ENCODE data around the gene AMN. TPM values are rescaled to one million over a fixed set of nuclear protein-coding genes. Genes with fewer than 3 reads are reported as not detected.

The AMN gene
- polyA plus RNA-seq, 1 donor from 2014 or later, result 0.15 TPM

DNA sequence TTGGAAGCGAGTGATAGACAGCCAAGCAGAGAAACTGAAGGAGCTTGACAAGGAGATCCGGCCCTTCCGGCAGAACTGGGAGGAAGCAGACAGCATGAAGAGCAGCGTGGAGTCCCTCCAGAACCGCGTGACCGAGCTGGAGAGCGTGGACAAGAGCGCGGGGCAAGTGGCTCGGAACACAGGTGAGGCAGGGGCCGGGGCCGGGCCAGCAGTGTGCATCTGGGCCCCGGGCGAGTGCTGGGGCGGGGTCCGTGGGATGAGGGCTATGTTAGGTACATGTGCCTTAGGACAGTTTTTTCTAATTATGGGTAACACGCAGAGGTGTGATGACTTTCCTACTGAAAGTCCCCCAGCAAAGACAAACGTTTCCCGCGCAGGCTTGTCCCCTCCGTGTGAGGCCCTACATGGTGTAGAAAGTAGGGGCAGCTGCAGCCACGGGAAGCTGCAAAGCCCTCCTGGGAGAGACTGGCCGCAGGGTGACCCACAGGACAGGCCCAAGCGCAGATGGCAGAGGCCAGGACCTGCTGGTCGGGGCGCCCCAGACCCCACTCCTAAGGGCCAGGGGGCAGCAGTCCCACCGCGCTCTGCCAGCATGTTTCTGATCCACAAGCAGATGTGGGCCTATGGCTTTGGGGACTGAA is 19.1 kb upstream of the AMN start:
- H4K20me1 ChIP-seq (ENCODE audit: insufficient read depth), result no peaks in the 10 kb centered on the region
- no peaks in the 10 kb centered on the region for H3K27me3 ChIP-seq (ENCODE audit: insufficient read depth, low read depth, low read length)
- H3K36me3 ChIP-seq (ENCODE audit: insufficient read depth, low read length), result peaks cover 7% of the 10 kb centered on the region
- no peak overlapping the region for H2AFZ ChIP-seq (ENCODE audit: low read depth, low read length)
- no peaks in the 10 kb centered on the region for H3K79me2 ChIP-seq (replicated peaks; ENCODE audit: insufficient read depth, low read length)
- no peak overlapping the region for H3K4me2 ChIP-seq (ENCODE audit: low read length)
- TF ChIP-seq REST (IDR thresholded peaks at IDR 0.05; ENCODE audit: borderline replicate concordance) (no peak), EP300 (conservative IDR thresholded peaks at IDR 0.05; ENCODE audit: poor library complexity, severe bottlenecking) (no peak), RAD21 (conservative IDR thresholded peaks at IDR 0.05) (no peak), EZH2 (IDR thresholded peaks at IDR 0.05; ENCODE audit: borderline replicate concordance, insufficient read depth, low read length, poor library complexity, severe bottlenecking) (no peak), TAF1 (IDR thresholded peaks at IDR 0.05; ENCODE audit: low read depth) (no peak), SMC3 (conservative IDR thresholded peaks at IDR 0.05; ENCODE audit: poor library complexity) (no peak), POLR2AphosphoS5 (IDR thresholded peaks at IDR 0.05) (no peak), MXI1 (conservative IDR thresholded peaks at IDR 0.05; ENCODE audit: poor library complexity, severe bottlenecking) (no peak)
- TF ChIP-seq, protein P1, sequence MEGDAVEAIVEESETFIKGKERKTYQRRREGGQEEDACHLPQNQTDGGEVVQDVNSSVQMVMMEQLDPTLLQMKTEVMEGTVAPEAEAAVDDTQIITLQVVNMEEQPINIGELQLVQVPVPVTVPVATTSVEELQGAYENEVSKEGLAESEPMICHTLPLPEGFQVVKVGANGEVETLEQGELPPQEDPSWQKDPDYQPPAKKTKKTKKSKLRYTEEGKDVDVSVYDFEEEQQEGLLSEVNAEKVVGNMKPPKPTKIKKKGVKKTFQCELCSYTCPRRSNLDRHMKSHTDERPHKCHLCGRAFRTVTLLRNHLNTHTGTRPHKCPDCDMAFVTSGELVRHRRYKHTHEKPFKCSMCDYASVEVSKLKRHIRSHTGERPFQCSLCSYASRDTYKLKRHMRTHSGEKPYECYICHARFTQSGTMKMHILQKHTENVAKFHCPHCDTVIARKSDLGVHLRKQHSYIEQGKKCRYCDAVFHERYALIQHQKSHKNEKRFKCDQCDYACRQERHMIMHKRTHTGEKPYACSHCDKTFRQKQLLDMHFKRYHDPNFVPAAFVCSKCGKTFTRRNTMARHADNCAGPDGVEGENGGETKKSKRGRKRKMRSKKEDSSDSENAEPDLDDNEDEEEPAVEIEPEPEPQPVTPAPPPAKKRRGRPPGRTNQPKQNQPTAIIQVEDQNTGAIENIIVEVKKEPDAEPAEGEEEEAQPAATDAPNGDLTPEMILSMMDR (IDR thresholded peaks at IDR 0.05; ENCODE audit: poor library complexity, severe bottlenecking), result no peak
- H3K27ac ChIP-seq (ENCODE audit: low read length), result no peak overlapping the region
- H3F3A ChIP-seq (ENCODE audit: insufficient read depth, low read length, poor library complexity, severe bottlenecking), result no peaks in the 10 kb centered on the region
- no peaks in the 10 kb centered on the region for H3K9me3 ChIP-seq (ENCODE audit: low read length)
- H3K4me3 ChIP-seq (ENCODE audit: low read length), result no peak overlapping the region
- H3K9me2 ChIP-seq (ENCODE audit: insufficient read depth, low read length), result no peaks in the 10 kb centered on the region
- H3K9ac ChIP-seq (ENCODE audit: low read length), result no peak overlapping the region

DNA sequence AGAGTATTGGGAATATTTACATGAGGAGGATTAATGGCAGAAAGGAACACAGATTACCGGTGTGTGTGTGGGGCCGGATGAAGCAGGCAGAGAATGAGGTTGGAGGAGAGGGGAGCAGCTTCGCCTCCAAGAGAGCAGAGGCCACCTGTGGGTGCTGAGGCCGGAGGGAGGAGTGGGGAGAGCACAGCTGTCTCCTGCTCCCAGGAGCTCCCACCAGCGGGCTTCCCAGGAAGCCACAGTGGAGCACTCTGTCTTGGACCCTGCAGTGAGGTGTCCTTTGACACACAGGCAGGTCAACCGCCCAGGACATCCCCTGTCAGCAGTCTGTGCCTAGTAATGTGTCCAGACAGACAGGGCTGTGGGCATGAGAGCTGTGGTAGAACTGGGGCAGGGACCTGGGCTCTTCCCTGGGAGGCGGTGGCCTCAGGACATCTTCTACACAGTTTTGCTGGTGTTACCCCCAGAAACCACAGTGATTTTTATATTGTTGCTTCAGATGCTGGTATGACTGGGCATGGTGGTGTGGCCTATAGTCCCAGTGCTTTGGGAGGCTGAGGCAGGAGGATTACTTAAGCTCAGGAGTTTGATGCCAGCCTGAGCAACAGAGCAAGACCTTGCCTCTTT is 18.5 kb upstream of the AMN start:
- Histone ChIP-seq H3K36me3 (ENCODE audit: insufficient read depth, low read length) (peaks cover 7% of the 10 kb centered on the region), H3K27me3 (ENCODE audit: insufficient read depth, low read depth, low read length) (no peaks in the 10 kb centered on the region), H4K20me1 (ENCODE audit: insufficient read depth) (no peaks in the 10 kb centered on the region), H3K27ac (ENCODE audit: low read length) (no peak overlapping the region), H3F3A (ENCODE audit: insufficient read depth, low read length, poor library complexity, severe bottlenecking) (no peaks in the 10 kb centered on the region), H3K9me3 (ENCODE audit: low read length) (no peaks in the 10 kb centered on the region), H3K4me3 (ENCODE audit: low read length) (no peak overlapping the region), H3K9me2 (ENCODE audit: insufficient read depth, low read length) (no peaks in the 10 kb centered on the region), H3K79me2 (replicated peaks; ENCODE audit: insufficient read depth, low read length) (no peaks in the 10 kb centered on the region), H2AFZ (ENCODE audit: low read depth, low read length) (no peak overlapping the region), H3K4me2 (ENCODE audit: low read length) (no peak overlapping the region), H3K9ac (ENCODE audit: low read length) (no peak overlapping the region)
- no peak for TF ChIP-seq EP300 (conservative IDR thresholded peaks at IDR 0.05; ENCODE audit: poor library complexity, severe bottlenecking)
- TF ChIP-seq REST (IDR thresholded peaks at IDR 0.05; ENCODE audit: borderline replicate concordance), result no peak
- TF ChIP-seq, protein P1 (IDR thresholded peaks at IDR 0.05; ENCODE audit: poor library complexity, severe bottlenecking), result no peak
- TF ChIP-seq RAD21 (conservative IDR thresholded peaks at IDR 0.05), result no peak
- no peak for TF ChIP-seq MXI1 (conservative IDR thresholded peaks at IDR 0.05; ENCODE audit: poor library complexity, severe bottlenecking)
- no peak for TF ChIP-seq TAF1 (IDR thresholded peaks at IDR 0.05; ENCODE audit: low read depth)
- no peak for TF ChIP-seq POLR2AphosphoS5 (IDR thresholded peaks at IDR 0.05)
- TF ChIP-seq SMC3 (conservative IDR thresholded peaks at IDR 0.05; ENCODE audit: poor library complexity), result no peak
